Suprapubic skin (tissue), 4 donors: Measurements from ENCODE around the gene EDNRA. TPM values are rescaled to one million over a fixed set of nuclear protein-coding genes. Genes with fewer than 3 reads are reported as not detected.
A peak's percentile ranks its signal among the peaks of the same experiment; 100 is the strongest.

Source experiments
- DNase-seq, 2 donors: peaks; one replicate each; pipeline ENCODE4 v3.0.0-alpha.2; 2019; ENCODE audit warnings: low spot score in 2 of 2
- H3K27ac ChIP-seq: fragments of 200-600 bp; sonication (generic); one replicate; pipeline ENCODE4 v1.5.1; 2019
- H3K27me3 ChIP-seq: fragments of 200-600 bp; sonication (generic); one replicate; pipeline ENCODE4 v1.5.1; 2019
- H3K36me3 ChIP-seq: fragments of 200-600 bp; sonication (generic); one replicate; pipeline ENCODE4 v1.5.1; 2019
- H3K4me1 ChIP-seq: fragments of 200-600 bp; sonication (generic); one replicate; pipeline ENCODE4 v1.5.1; 2019
- H3K4me3 ChIP-seq: fragments of 200-600 bp; sonication (generic); one replicate; pipeline ENCODE4 v1.5.1; 2019; ENCODE audit warnings: mild to moderate bottlenecking
- H3K9me3 ChIP-seq: fragments of 200-600 bp; sonication (generic); one replicate; pipeline ENCODE4 v1.5.1; 2019
- EP300 ChIP-seq: sonication (generic); formaldehyde crosslinking; IDR thresholded peaks from one replicate; pipeline ENCODE4 v1.6.1; 2017; ENCODE audit warnings: antibody characterized with exemption
- POLR2A ChIP-seq, 2 donors: fragments of 450-650 bp; IDR thresholded peaks; one replicate each; pipeline ENCODE4 v1.6.1; 2017; ENCODE audit warnings: antibody characterized with exemption in 2 of 2, mild to moderate bottlenecking in 2 of 2, moderate library complexity in 2 of 2
- POLR2AphosphoS5 ChIP-seq, 3 donors: sonication (generic); formaldehyde crosslinking; IDR thresholded peaks; one replicate each; pipeline ENCODE4 v1.6.1; 2017; ENCODE audit warnings: antibody characterized with exemption in 3 of 3
- WGBS: methylation state at CpG from one replicate; pipeline ENCODE4 v1.1.5; 2018; 5-methylcytosine and 5-hydroxymethylcytosine counted together
- total RNA-seq, 4 donors: library from RNA; depleted of rRNA; stranded (reverse); fragments of >200 nt; gene quantifications; one replicate each; pipeline ENCODE4 v1.1.0, GENCODE V29; 2016
- TF ChIP-seq, protein P1 (sequence below), 2 donors: fragments of 200-600 bp in 1 of 2; fragments of 450-650 bp in 1 of 2; sonication (generic) in 1 of 2; IDR thresholded peaks; one replicate each; pipeline ENCODE4 v1.5.1; 2016 to 2019; ENCODE audit warnings: antibody characterized with exemption in 2 of 2, mild to moderate bottlenecking in 1 of 2, moderate library complexity in 1 of 2

EDNRA gene
- total RNA-seq, 4 donors from 2014 or later, result 4.0 to 6.0 (median 4.4) TPM

DNA sequence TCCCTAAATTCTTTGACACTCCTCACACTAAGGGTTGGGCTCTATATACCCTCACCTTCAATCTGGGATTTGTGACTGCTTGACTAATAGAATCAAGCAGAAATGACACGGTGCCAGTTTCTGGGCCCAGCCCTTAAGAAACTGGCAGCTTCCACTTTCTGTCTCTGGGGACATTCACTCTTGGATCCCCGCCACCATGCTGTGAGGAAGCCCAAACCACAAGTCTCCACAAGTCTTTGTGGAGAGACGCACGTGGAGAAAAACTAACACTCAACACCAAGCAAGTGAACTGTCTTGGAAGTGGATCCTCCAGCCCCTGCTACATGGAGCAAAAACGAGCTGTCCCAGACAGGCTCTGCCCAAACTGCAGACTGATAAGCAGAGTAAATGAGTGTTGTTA, 1.1 kb upstream of the EDNRA start:
- Histone ChIP-seq H3K4me3 (no peak overlapping the region), H3K27ac (peak overlapping the region; percentile 60), H3K4me1 (peaks cover 29% of the 10 kb centered on the region), H3K27me3 (peaks cover 9% of the 10 kb centered on the region), H3K36me3 (no peaks in the 10 kb centered on the region), H3K9me3 (no peaks in the 10 kb centered on the region)
- peak in 1 of 2 donors; percentile 64 for DNase-seq
- WGBS, result 40% methylated on average over 5 of the region's 5 CpGs
- TF ChIP-seq POLR2AphosphoS5 (IDR thresholded peaks at IDR 0.05) (no peak), POLR2A (IDR thresholded peaks at IDR 0.05) (no peak), EP300 (no peak)
- TF ChIP-seq, protein P1, sequence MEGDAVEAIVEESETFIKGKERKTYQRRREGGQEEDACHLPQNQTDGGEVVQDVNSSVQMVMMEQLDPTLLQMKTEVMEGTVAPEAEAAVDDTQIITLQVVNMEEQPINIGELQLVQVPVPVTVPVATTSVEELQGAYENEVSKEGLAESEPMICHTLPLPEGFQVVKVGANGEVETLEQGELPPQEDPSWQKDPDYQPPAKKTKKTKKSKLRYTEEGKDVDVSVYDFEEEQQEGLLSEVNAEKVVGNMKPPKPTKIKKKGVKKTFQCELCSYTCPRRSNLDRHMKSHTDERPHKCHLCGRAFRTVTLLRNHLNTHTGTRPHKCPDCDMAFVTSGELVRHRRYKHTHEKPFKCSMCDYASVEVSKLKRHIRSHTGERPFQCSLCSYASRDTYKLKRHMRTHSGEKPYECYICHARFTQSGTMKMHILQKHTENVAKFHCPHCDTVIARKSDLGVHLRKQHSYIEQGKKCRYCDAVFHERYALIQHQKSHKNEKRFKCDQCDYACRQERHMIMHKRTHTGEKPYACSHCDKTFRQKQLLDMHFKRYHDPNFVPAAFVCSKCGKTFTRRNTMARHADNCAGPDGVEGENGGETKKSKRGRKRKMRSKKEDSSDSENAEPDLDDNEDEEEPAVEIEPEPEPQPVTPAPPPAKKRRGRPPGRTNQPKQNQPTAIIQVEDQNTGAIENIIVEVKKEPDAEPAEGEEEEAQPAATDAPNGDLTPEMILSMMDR (IDR thresholded peaks at IDR 0.05), result no peak

DNA sequence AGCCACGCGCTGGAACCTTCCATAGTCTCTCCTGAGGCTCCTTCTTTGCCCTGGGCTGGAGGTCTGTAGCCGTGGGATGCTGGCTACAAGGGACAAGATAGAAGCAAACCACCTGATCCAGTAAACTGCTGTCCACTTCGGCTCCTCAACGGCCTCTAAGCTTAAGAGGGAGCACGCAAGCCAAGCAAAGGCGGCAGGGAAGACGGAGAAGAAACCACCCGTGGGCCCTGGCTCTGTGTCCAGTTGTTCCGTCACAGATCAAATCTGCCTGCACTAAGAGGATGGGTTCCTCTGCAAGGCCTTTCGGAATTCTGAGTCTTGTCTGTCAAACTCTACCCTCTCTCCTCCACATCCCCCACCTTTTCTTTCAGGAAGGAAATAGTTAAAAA, 401 bp upstream of the EDNRA start:
- Histone ChIP-seq H3K27ac (peak overlapping the region; percentile 60), H3K4me3 (peak overlapping the region; percentile 64), H3K4me1 (peaks cover 29% of the 10 kb centered on the region), H3K27me3 (peaks cover 9% of the 10 kb centered on the region), H3K36me3 (no peaks in the 10 kb centered on the region), H3K9me3 (no peaks in the 10 kb centered on the region)
- TF ChIP-seq POLR2A (IDR thresholded peaks at IDR 0.05) (no peak), EP300 (no peak), POLR2AphosphoS5 (IDR thresholded peaks at IDR 0.05) (no peak)
- TF ChIP-seq, protein P1 (IDR thresholded peaks at IDR 0.05), result no peak
- WGBS, result 71% methylated on average over 11 of the region's 11 CpGs
- DNase-seq, result no peak

DNA sequence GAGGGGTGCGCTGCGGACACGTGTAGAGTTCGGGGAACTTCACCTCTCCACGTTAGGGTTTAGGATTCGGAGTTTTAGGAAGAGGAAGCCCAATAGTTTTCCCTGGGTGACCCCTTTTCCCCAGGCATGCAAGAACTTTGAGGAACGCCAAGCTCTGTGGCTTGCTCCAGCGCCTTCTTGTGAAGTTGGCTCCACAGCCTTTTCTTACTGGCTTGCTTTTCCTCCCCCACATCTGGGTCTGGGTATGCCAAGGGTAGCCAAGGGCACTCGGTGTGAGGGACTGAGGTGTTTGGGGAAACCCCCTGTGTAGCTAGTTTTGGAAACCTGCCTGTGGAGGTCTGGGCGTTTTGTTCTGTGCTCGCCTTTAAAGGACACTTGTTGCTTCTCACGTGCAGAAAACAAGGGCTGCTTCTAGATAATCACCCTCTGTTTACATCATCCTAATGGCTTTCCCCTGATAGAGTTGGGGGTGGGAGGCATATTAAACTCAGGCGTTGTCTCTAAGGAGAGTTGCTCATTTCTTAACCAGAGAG, 746 bp downstream of the EDNRA start:
- no peak for DNase-seq
- Histone ChIP-seq H3K27me3 (peaks cover 9% of the 10 kb centered on the region), H3K27ac (peak overlapping the region; percentile 60), H3K9me3 (no peaks in the 10 kb centered on the region), H3K4me3 (peak overlapping the region; percentile 64), H3K36me3 (no peaks in the 10 kb centered on the region), H3K4me1 (peaks cover 29% of the 10 kb centered on the region)
- WGBS, result 12% methylated on average over 4 of the region's 13 CpGs
- no peak for TF ChIP-seq POLR2AphosphoS5 (IDR thresholded peaks at IDR 0.05)
- no peak for TF ChIP-seq POLR2A (IDR thresholded peaks at IDR 0.05)
- TF ChIP-seq, protein P1 (IDR thresholded peaks at IDR 0.05), result no peak
- no peak for TF ChIP-seq EP300

GRCh38 chr4:147482281-147482680, 1.4 kb downstream of the EDNRA start:
- Histone ChIP-seq H3K4me1 (peaks cover 29% of the 10 kb centered on the region), H3K27me3 (peaks cover 9% of the 10 kb centered on the region), H3K9me3 (no peaks in the 10 kb centered on the region), H3K27ac (no peak overlapping the region), H3K4me3 (peak overlapping the region; percentile 64), H3K36me3 (no peaks in the 10 kb centered on the region)
- TF ChIP-seq, protein P1 (IDR thresholded peaks at IDR 0.05), result no peak
- WGBS, result 50% methylated on average over 2 of the region's 2 CpGs
- DNase-seq, result no peak

- TF ChIP-seq POLR2A (IDR thresholded peaks at IDR 0.05), result no peak
- TF ChIP-seq POLR2AphosphoS5 (IDR thresholded peaks at IDR 0.05), result no peak
- TF ChIP-seq EP300, result no peak
- TF ChIP-seq, protein P1 (IDR thresholded peaks at IDR 0.05), result no peak
- peaks cover 9% of the 10 kb centered on the region for H3K27me3 ChIP-seq
- WGBS, result 90% methylated on average over 2 of the region's 2 CpGs
- H3K36me3 ChIP-seq, result no peaks in the 10 kb centered on the region
- no peak overlapping the region for H3K27ac ChIP-seq
- no peak for DNase-seq
- no peak overlapping the region for H3K4me3 ChIP-seq
- no peaks in the 10 kb centered on the region for H3K9me3 ChIP-seq
- H3K4me1 ChIP-seq, result peaks cover 20% of the 10 kb centered on the region
Measured at GRCh38 chr4:147485167-147485566, 4.3 kb downstream of the EDNRA start.
